Neural cell (in vitro differentiated cells): Measurements from ENCODE around the gene FAM89A.

Experiments
- EP300 ChIP-seq: fragments of 450-650 bp; conservative IDR thresholded peaks from 2 replicates; pipeline ENCODE4 v1.6.1; 2014; ENCODE audit warnings: antibody characterized with exemption, mild to moderate bottlenecking, moderate library complexity; ENCODE audit not compliant: poor library complexity, severe bottlenecking
- EZH2 ChIP-seq: fragments of 200-600, 300-800 bp; shearing (Covaris generic), sonication (generic); IDR thresholded peaks from 2 replicates; pipeline ENCODE4 v1.6.1; 2014; ENCODE audit warnings: antibody characterized with exemption, low read length, borderline replicate concordance, mild to moderate bottlenecking; ENCODE audit not compliant: insufficient read depth, poor library complexity, severe bottlenecking
- MXI1 ChIP-seq: fragments of 450-650 bp; conservative IDR thresholded peaks from 2 replicates; pipeline ENCODE4 v1.6.1; 2014; ENCODE audit warnings: antibody characterized with exemption, mild to moderate bottlenecking; ENCODE audit not compliant: poor library complexity, severe bottlenecking
- POLR2AphosphoS5 ChIP-seq: IDR thresholded peaks from 2 replicates; pipeline ENCODE4 v1.6.1; 2012
- RAD21 ChIP-seq: fragments of 450-650 bp; conservative IDR thresholded peaks from 2 replicates; pipeline ENCODE4 v1.6.1; 2014; ENCODE audit warnings: antibody characterized with exemption, mild to moderate bottlenecking, moderate library complexity
- TAF1 ChIP-seq: IDR thresholded peaks from 2 replicates; pipeline ENCODE4 v1.6.1; 2012; ENCODE audit warnings: low read depth
- TF ChIP-seq, protein P1 (sequence below): fragments of 450-650 bp; IDR thresholded peaks from 2 replicates; pipeline ENCODE4 v1.5.1; 2014; ENCODE audit warnings: antibody characterized with exemption, mild to moderate bottlenecking, moderate library complexity; ENCODE audit not compliant: poor library complexity, severe bottlenecking

DNA sequence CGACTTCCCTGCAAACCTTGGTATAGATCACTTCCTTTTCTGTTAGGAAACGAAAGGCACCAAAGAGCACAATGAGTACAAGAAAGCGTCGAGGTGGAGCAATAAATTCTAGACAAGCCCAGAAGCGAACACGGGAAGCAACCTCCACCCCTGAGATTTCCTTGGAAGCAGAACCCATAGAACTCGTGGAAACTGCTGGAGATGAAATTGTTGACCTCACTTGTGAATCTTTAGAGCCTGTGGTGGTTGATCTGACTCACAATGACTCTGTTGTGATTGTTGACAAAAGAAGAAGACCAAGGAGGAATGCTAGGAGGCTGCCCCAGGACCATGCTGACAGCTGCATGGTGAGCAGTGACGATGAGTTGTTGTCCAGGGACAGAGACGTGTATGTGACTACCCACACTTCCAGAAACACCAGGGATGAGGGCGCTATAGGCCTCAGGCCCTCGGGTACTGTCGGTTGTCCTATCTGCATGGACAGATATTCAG lies 18.5 kb downstream of the FAM89A start:
- TF ChIP-seq, protein P1, sequence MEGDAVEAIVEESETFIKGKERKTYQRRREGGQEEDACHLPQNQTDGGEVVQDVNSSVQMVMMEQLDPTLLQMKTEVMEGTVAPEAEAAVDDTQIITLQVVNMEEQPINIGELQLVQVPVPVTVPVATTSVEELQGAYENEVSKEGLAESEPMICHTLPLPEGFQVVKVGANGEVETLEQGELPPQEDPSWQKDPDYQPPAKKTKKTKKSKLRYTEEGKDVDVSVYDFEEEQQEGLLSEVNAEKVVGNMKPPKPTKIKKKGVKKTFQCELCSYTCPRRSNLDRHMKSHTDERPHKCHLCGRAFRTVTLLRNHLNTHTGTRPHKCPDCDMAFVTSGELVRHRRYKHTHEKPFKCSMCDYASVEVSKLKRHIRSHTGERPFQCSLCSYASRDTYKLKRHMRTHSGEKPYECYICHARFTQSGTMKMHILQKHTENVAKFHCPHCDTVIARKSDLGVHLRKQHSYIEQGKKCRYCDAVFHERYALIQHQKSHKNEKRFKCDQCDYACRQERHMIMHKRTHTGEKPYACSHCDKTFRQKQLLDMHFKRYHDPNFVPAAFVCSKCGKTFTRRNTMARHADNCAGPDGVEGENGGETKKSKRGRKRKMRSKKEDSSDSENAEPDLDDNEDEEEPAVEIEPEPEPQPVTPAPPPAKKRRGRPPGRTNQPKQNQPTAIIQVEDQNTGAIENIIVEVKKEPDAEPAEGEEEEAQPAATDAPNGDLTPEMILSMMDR: no peak
- no peak for TF ChIP-seq POLR2AphosphoS5
- no peak for TF ChIP-seq TAF1
- TF ChIP-seq MXI1: no peak
- no peak for TF ChIP-seq EZH2
- TF ChIP-seq RAD21: no peak
- TF ChIP-seq EP300: no peak
